Endothelial cell of umbilical vein (primary cell): ENCODE results near the gene LSM3. TPM values are rescaled to one million over a fixed set of nuclear protein-coding genes. Genes with fewer than 3 reads are reported as not detected.

ENCODE experiments used
- BruUV-seq: library from RNA; stranded (reverse); fragments of 400-500 nt; replicated peaks from 2 replicates; lab custom pipeline; 2021; lab: Mats Ljungman, UMichigan
- CTCF ChIA-PET: fragments of 300-600, 350-600 bp; sonication (Branson Sonifier 250); formaldehyde crosslinking; loops from one replicate; lab custom pipeline; 2021; ENCODE audit warnings: antibody characterized with exemption, inconsistent platforms; lab: Charles Lee
- POLR2A ChIA-PET: fragments of 300-600, 350-600 bp; sonication (Branson Sonifier 250); formaldehyde crosslinking; loops from one replicate; lab custom pipeline; 2021; ENCODE audit warnings: antibody characterized with exemption, inconsistent platforms; lab: Charles Lee
- DNase-seq: peaks from one replicate; pipeline ENCODE4 v3.0.0-alpha.2; 2011; ENCODE audit warnings: low read depth, low spot score
- FAIRE-seq: peaks from 2 replicates; lab custom pipeline; 2011; peaks lifted over from hg19 to GRCh38; lab: Jason Lieb, UNC
- H2AFZ ChIP-seq: 2 replicates; pipeline ENCODE4 v1.6.0; 2012; ENCODE audit warnings: low read depth, low read length, control low read depth, inconsistent platforms
- H3K27ac ChIP-seq: 2 replicates; pipeline ENCODE4 v1.5.1; 2011; ENCODE audit warnings: low read depth, mild to moderate bottlenecking, control low read depth, low read length, moderate library complexity; ENCODE audit not compliant: insufficient read depth
- H3K27me3 ChIP-seq, 2 experiments: 2 replicates each; pipeline versions ENCODE4 v1.6.0 to v1.6.1; 2011; ENCODE audit warnings: low read length in 2 of 2, mixed read lengths in 1 of 2; ENCODE audit not compliant: control insufficient read depth in 2 of 2, insufficient read depth in 2 of 2
- H3K36me3 ChIP-seq, 2 experiments: 2 replicates in 1 of 2; 3 replicates in 1 of 2; pipeline ENCODE4 v1.5.1; 2011; ENCODE audit warnings: low read length in 2 of 2, mild to moderate bottlenecking in 1 of 2, moderate library complexity in 1 of 2; ENCODE audit not compliant: control insufficient read depth in 2 of 2, insufficient read depth in 2 of 2; ENCODE audit errors: extremely low read depth in 1 of 2
- H3K4me1 ChIP-seq: 3 replicates; pipeline ENCODE4 v1.5.1; 2011; ENCODE audit warnings: mild to moderate bottlenecking, low read length; ENCODE audit not compliant: control insufficient read depth, insufficient read depth; ENCODE audit errors: extremely low read depth
- H3K4me2 ChIP-seq: 2 replicates; pipeline ENCODE4 v1.6.1; 2011; ENCODE audit warnings: low read length, control low read depth, mixed read lengths; ENCODE audit not compliant: insufficient read depth
- H3K4me3 ChIP-seq, 3 experiments: fragments of 200-600 bp in 1 of 3; sonication (generic), shearing (Covaris generic) in 1 of 3; replicated peaks in 1 of 3; 2 replicates each; pipeline ENCODE4 v1.5.1; 2011 to 2016; ENCODE audit warnings: control low read depth in 3 of 3, low read length in 3 of 3, mild to moderate bottlenecking in 2 of 3, inconsistent platforms in 1 of 3, low read depth in 1 of 3, moderate library complexity in 1 of 3; ENCODE audit not compliant: insufficient read depth in 1 of 3
- H3K79me2 ChIP-seq: 2 replicates; pipeline ENCODE4 v1.6.0; 2012; ENCODE audit warnings: low read length, inconsistent platforms; ENCODE audit not compliant: control insufficient read depth, insufficient read depth
- H3K9ac ChIP-seq: replicated peaks from 2 replicates; pipeline ENCODE3; 2011; ENCODE audit warnings: low read length, control low read depth; ENCODE audit not compliant: insufficient read depth; ENCODE audit errors: extremely low read depth
- H3K9me1 ChIP-seq: replicated peaks from 3 replicates; pipeline ENCODE4 v1.6.0; 2011; ENCODE audit warnings: mild to moderate bottlenecking, low read length; ENCODE audit not compliant: control insufficient read depth, insufficient read depth; ENCODE audit errors: extremely low read depth
- H3K9me3 ChIP-seq: replicated peaks from 2 replicates; pipeline ENCODE4 v1.5.1; 2012; ENCODE audit warnings: low read length, inconsistent platforms; ENCODE audit not compliant: control insufficient read depth, insufficient read depth
- H4K20me1 ChIP-seq: replicated peaks from 2 replicates; pipeline ENCODE3; 2011; ENCODE audit warnings: mild to moderate bottlenecking, low read length; ENCODE audit not compliant: control insufficient read depth, insufficient read depth; ENCODE audit errors: extremely low read depth
- CTCF ChIP-seq, 2 donors: IDR thresholded peaks; 1 replicate in 1 of 2; 2 replicates in 1 of 2; pipeline ENCODE4 v1.5.1; 2011; ENCODE audit warnings: low read length in 2 of 2, mild to moderate bottlenecking in 2 of 2, moderate library complexity in 2 of 2, control low read depth in 1 of 2, inconsistent platforms in 1 of 2, low read depth in 1 of 2; ENCODE audit not compliant: insufficient read depth in 1 of 2; ENCODE audit errors: extremely low read depth in 1 of 2
- EZH2 ChIP-seq: IDR thresholded peaks from 2 replicates; pipeline ENCODE4 v1.6.1; 2012; ENCODE audit warnings: borderline replicate concordance, low read depth, mild to moderate bottlenecking, moderate library complexity, low read length, inconsistent platforms; ENCODE audit not compliant: severe bottlenecking
- FOS ChIP-seq: IDR thresholded peaks from 2 replicates; pipeline ENCODE4 v1.6.1; 2011; ENCODE audit warnings: mild to moderate bottlenecking, low read length, moderate library complexity, borderline replicate concordance; ENCODE audit not compliant: insufficient read depth
- GATA2 ChIP-seq: IDR thresholded peaks from 2 replicates; pipeline ENCODE4 v1.7.0; 2011; ENCODE audit warnings: low read depth, mild to moderate bottlenecking, moderate library complexity, mixed read lengths, low read length; ENCODE audit not compliant: insufficient read length, insufficient read depth
- JUN ChIP-seq: IDR thresholded peaks from 2 replicates; pipeline ENCODE4 v1.6.1; 2011; ENCODE audit warnings: borderline replicate concordance, low read depth; ENCODE audit not compliant: insufficient read length, insufficient read depth
- MAX ChIP-seq: IDR thresholded peaks from 2 replicates; pipeline ENCODE4 v1.6.1; 2011; ENCODE audit not compliant: insufficient read depth, insufficient read length
- MYC ChIP-seq: IDR thresholded peaks from one replicate; pipeline ENCODE4 v1.6.1; 2011; ENCODE audit warnings: mild to moderate bottlenecking, low read depth, low read length
- POLR2A ChIP-seq: IDR thresholded peaks from 2 replicates; pipeline ENCODE4 v1.6.1; 2012; ENCODE audit warnings: low read depth, mild to moderate bottlenecking, control low read depth, low read length
- POLR2AphosphoS5 ChIP-seq: IDR thresholded peaks from 2 replicates; pipeline ENCODE4 v1.6.1; 2012; ENCODE audit warnings: low read depth, mild to moderate bottlenecking, control low read depth, low read length, moderate library complexity; ENCODE audit not compliant: insufficient read depth
- dilution Hi-C: fragments of 300-500 bp; cut with MboI; formaldehyde crosslinking; loops from one replicate; pipeline ENCODE4 v1.15.0; 2019; ENCODE audit warnings: low sequenced_read_pairs; ENCODE audit not compliant: extremely low pct_ligation_motif_present
- intact Hi-C: fragments of 100-400 bp; cut with micrococcal nuclease; formaldehyde crosslinking; loops from one replicate; pipeline ENCODE4 v1.10.0; 2022
- polyA plus RNA-seq, 4 experiments: library from polyadenylated mRNA; depleted of rRNA in 3 of 4; stranded (reverse) in 3 of 4; unstranded in 1 of 4; fragments of >200 nt; gene quantifications; 2 replicates each; pipeline versions ENCODE4 v1.2.1 to v1.2.3, GENCODE V29; 2011 to 2012; ENCODE audit warnings: missing spikeins in 1 of 4
- total RNA-seq: library from RNA; stranded (reverse); gene quantifications from 2 replicates; pipeline ENCODE4 v1.2.3, GENCODE V29; 2021

Gene LSM3
- total and polyA plus RNA-seq, 2 donors (not counting 3 experiments of a cell fraction or from before 2014, with no cell fraction given) = 4.4 to 13.0 TPM

GRCh38 chr3:14223595-14223994 is 45.0 kb downstream of the LSM3 start:
- FAIRE-seq (no peak), DNase-seq (no peak)
- no TSS peak for BruUV-seq
- Histone ChIP-seq H3K9ac (no peak overlapping the region), H3K4me3 (no peak overlapping the region), H3K4me1 (peaks cover 12% of the 10 kb centered on the region), H2AFZ (no peak overlapping the region), H3K36me3 (no peaks in the 10 kb centered on the region), H4K20me1 (no peaks in the 10 kb centered on the region), H3K4me2 (no peak overlapping the region), H3K9me1 (no peaks in the 10 kb centered on the region), H3K9me3 (no peaks in the 10 kb centered on the region), H3K27ac (no peak overlapping the region), H3K79me2 (no peaks in the 10 kb centered on the region), H3K27me3 (peaks cover 0 to 2% of the 10 kb centered on the region in 2 experiments)
- ChIA-PET POLR2A (no interaction called here), CTCF (interaction anchor here (3.1 kb wide), 1 partner anchor 20 kb away, joined by 17 read pairs; no protein-coding TSS in a partner anchor)
- intact Hi-C loops (no loop called here), dilution Hi-C loops (no loop called here)
- TF ChIP-seq CTCF (IDR thresholded peaks at IDR 0.05; ENCODE audit: extremely low read depth in 1 of 2, insufficient read depth in 1 of 2, low read depth in 1 of 2, low read length in 2 of 2) (no peak), POLR2AphosphoS5 (no peak), MYC (no peak), MAX (no peak), EZH2 (no peak), JUN (no peak), FOS (no peak), POLR2A (no peak), GATA2 (no peak)
